CD8-positive, alpha-beta memory T cell (primary cell): ENCODE measurements around the gene GASK1A. TPM values are rescaled to one million over a fixed set of nuclear protein-coding genes. Genes with fewer than 3 reads are reported as not detected.

Experiments
- CTCF ChIA-PET: fragments of 350-600 bp; sonication (Branson Sonifier 250); formaldehyde crosslinking; loops from one replicate; lab custom pipeline; 2021; ENCODE audit warnings: antibody characterized with exemption; lab: Charles Lee
- POLR2A ChIA-PET: fragments of 350-600 bp; sonication (Branson Sonifier 250); formaldehyde crosslinking; loops from one replicate; lab custom pipeline; 2021; ENCODE audit warnings: antibody characterized with exemption; lab: Charles Lee
- DNase-seq, 5 donors: peaks; one replicate each; pipeline versions ENCODE4 v3.0.0 to v3.0.0-alpha.2; 2020 to 2022; ENCODE audit warnings: mixed read lengths in 1 of 5
- H3K27ac ChIP-seq: one replicate; pipeline ENCODE4 v1.7.0; 2013; ENCODE audit warnings: low read depth, mild to moderate bottlenecking, low read length, moderate library complexity
- H3K27me3 ChIP-seq: 2 replicates; pipeline ENCODE4 v1.7.0; 2013; ENCODE audit warnings: low read length, mild to moderate bottlenecking; ENCODE audit not compliant: insufficient read depth, poor library complexity, severe bottlenecking
- H3K36me3 ChIP-seq: 2 replicates; pipeline ENCODE4 v1.7.0; 2013; ENCODE audit warnings: mild to moderate bottlenecking, low read length, moderate library complexity; ENCODE audit not compliant: insufficient read depth
- H3K4me1 ChIP-seq: 2 replicates; pipeline ENCODE4 v1.7.0; 2013; ENCODE audit warnings: mild to moderate bottlenecking, low read length, moderate library complexity; ENCODE audit not compliant: insufficient read depth
- H3K4me3 ChIP-seq: 2 replicates; pipeline ENCODE4 v1.7.0; 2013; ENCODE audit warnings: mild to moderate bottlenecking, low read length
- H3K9me3 ChIP-seq: 2 replicates; pipeline ENCODE4 v1.7.0; 2013; ENCODE audit warnings: mild to moderate bottlenecking, low read length
- H3K27ac Mint-ChIP-seq, 8 donors: one replicate each; pipeline ENCODE4 v1.8.0; 2020 to 2021; ENCODE audit warnings: mixed read lengths in 8 of 8, mild to moderate bottlenecking in 6 of 8, inconsistent platforms in 3 of 8, moderate library complexity in 3 of 8
- H3K27me3 Mint-ChIP-seq, 2 donors: one replicate each; pipeline ENCODE4 v1.8.0; 2020 to 2021; ENCODE audit warnings: mixed read lengths in 2 of 2, mild to moderate bottlenecking in 1 of 2, moderate library complexity in 1 of 2
- H3K36me3 Mint-ChIP-seq, 3 donors: one replicate each; pipeline ENCODE4 v1.8.0; 2020 to 2021; ENCODE audit warnings: mixed read lengths in 3 of 3, inconsistent platforms in 1 of 3, mild to moderate bottlenecking in 1 of 3
- H3K4me1 Mint-ChIP-seq, 3 donors: one replicate each; pipeline ENCODE4 v1.8.0; 2020 to 2021; ENCODE audit warnings: mixed read lengths in 3 of 3, inconsistent platforms in 1 of 3, mild to moderate bottlenecking in 1 of 3
- H3K4me3 Mint-ChIP-seq, 7 donors: one replicate each; pipeline ENCODE4 v1.8.0; 2020 to 2021; ENCODE audit warnings: mixed read lengths in 7 of 7, mild to moderate bottlenecking in 6 of 7, moderate library complexity in 4 of 7, inconsistent platforms in 2 of 7
- H3K9me3 Mint-ChIP-seq, 5 donors: one replicate each; pipeline ENCODE4 v1.8.0; 2020 to 2022; ENCODE audit warnings: mixed read lengths in 5 of 5, mild to moderate bottlenecking in 3 of 5, moderate library complexity in 2 of 5, inconsistent platforms in 1 of 5
- polyA plus RNA-seq: library from polyadenylated mRNA; unstranded; fragments of 300-500 nt; fragmentation: Illumina TruSeq; gene quantifications from one replicate; pipeline ENCODE4 v1.2.3, GENCODE V29; 2021
- total RNA-seq, 2 experiments: library from RNA; stranded (reverse); gene quantifications; one replicate each; pipeline ENCODE4 v1.2.3, GENCODE V29; 2021

Gene GASK1A
- total and polyA plus RNA-seq, 3 experiments from 2014 or later: not detected

- Histone ChIP-seq H3K27ac (no peak overlapping the region), H3K9me3 (no peaks in the 10 kb centered on the region), H3K4me3 (no peak overlapping the region), H3K4me1 (no peaks in the 10 kb centered on the region), H3K36me3 (no peaks in the 10 kb centered on the region), H3K27me3 (no peaks in the 10 kb centered on the region)
- peak overlapping the region in 1 of 8 donors; percentile 4 for H3K27ac Mint-ChIP-seq
- ChIA-PET POLR2A (interaction anchor here (0.5 kb wide), 1 partner anchor 127 kb away, joined by 5 read pairs; no protein-coding TSS in a partner anchor), CTCF (interaction anchor here (1.0 kb wide), 1 partner anchor 24 kb away, joined by 3 read pairs; no protein-coding TSS in a partner anchor)
- DNase-seq: no peak
- H3K36me3 Mint-ChIP-seq: peaks cover 0 to 5% (median 0%) of the 10 kb centered on the region in 3 donors
- H3K4me3 Mint-ChIP-seq: no peak overlapping the region
- peaks cover 5 to 22% (median 7%) of the 10 kb centered on the region in 3 donors for H3K4me1 Mint-ChIP-seq
- H3K27me3 Mint-ChIP-seq: no peaks in the 10 kb centered on the region
- no peaks in the 10 kb centered on the region for H3K9me3 Mint-ChIP-seq
Observed at GRCh38 chr3:43096761-43097160, 117.7 kb downstream of the GASK1A start.

GRCh38 chr3:43097400-43098080 lies 118.4 kb downstream of the GASK1A start:
- Mint-ChIP-seq H3K4me3 (no peak overlapping the region), H3K9me3 (no peaks in the 10 kb centered on the region), H3K27ac (peak overlapping the region in 1 of 8 donors; percentile 82), H3K36me3 (peaks cover 0 to 5% (median 0%) of the 10 kb centered on the region in 3 donors), H3K4me1 (peaks cover 6 to 20% (median 7%) of the 10 kb centered on the region in 3 donors), H3K27me3 (no peaks in the 10 kb centered on the region)
- ChIA-PET CTCF (no interaction called here), POLR2A (no interaction called here)
- H3K4me3 ChIP-seq: no peak overlapping the region
- H3K27me3 ChIP-seq: no peaks in the 10 kb centered on the region
- no peaks in the 10 kb centered on the region for H3K4me1 ChIP-seq
- no peaks in the 10 kb centered on the region for H3K9me3 ChIP-seq
- H3K36me3 ChIP-seq: no peaks in the 10 kb centered on the region
- no peak for DNase-seq
- H3K27ac ChIP-seq: no peak overlapping the region

- H3K4me1 ChIP-seq: no peaks in the 10 kb centered on the region
- H3K27me3 ChIP-seq: no peaks in the 10 kb centered on the region
- peak overlapping the region in 1 of 8 donors; percentile 61 for H3K27ac Mint-ChIP-seq
- no peak overlapping the region for H3K27ac ChIP-seq
- H3K36me3 Mint-ChIP-seq: peaks cover 0 to 5% (median 0%) of the 10 kb centered on the region in 3 donors
- ChIA-PET POLR2A (no interaction called here), CTCF (interaction anchor here (0.9 kb wide), 1 partner anchor 52 kb away, joined by 3 read pairs; no protein-coding TSS in a partner anchor)
- H3K4me1 Mint-ChIP-seq: peaks cover 4 to 16% (median 8%) of the 10 kb centered on the region in 3 donors
- no peaks in the 10 kb centered on the region for H3K9me3 ChIP-seq
- H3K9me3 Mint-ChIP-seq: no peaks in the 10 kb centered on the region
- no peaks in the 10 kb centered on the region for H3K27me3 Mint-ChIP-seq
- no peak overlapping the region for H3K4me3 Mint-ChIP-seq
- H3K4me3 ChIP-seq: no peak overlapping the region
- no peak for DNase-seq
- H3K36me3 ChIP-seq: no peaks in the 10 kb centered on the region
Observed at GRCh38 chr3:43098761-43099160, 119.7 kb downstream of the GASK1A start.

GRCh38 chr3:43102773-43103480 lies 123.8 kb downstream of the GASK1A start:
- H3K9me3 Mint-ChIP-seq: no peaks in the 10 kb centered on the region
- DNase-seq: no peak
- POLR2A ChIA-PET: no interaction called here

GRCh38 chr3:43104039-43104438 lies 124.9 kb downstream of the GASK1A start:
- Mint-ChIP-seq H3K27ac (peak overlapping the region in 2 of 8 donors; percentile 42 to 87), H3K36me3 (peaks cover 0 to 2% (median 0%) of the 10 kb centered on the region in 3 donors), H3K4me1 (peaks cover 16 to 26% (median 23%) of the 10 kb centered on the region in 3 donors), H3K27me3 (no peaks in the 10 kb centered on the region), H3K9me3 (no peaks in the 10 kb centered on the region), H3K4me3 (peak overlapping the region in 5 of 7 donors; percentile 9 to 81 (median 68))
- no peak overlapping the region for H3K4me3 ChIP-seq
- no peaks in the 10 kb centered on the region for H3K27me3 ChIP-seq
- no peaks in the 10 kb centered on the region for H3K9me3 ChIP-seq
- no peaks in the 10 kb centered on the region for H3K36me3 ChIP-seq
- no peak overlapping the region for H3K27ac ChIP-seq
- CTCF ChIA-PET: interaction anchor here (1.4 to 1.7 kb wide), 2 partner anchors 142 to 223 kb away, joined by 4 to 6 read pairs; no protein-coding TSS in a partner anchor
- POLR2A ChIA-PET: no interaction called here
- DNase-seq: no peak
- H3K4me1 ChIP-seq: peaks cover 17% of the 10 kb centered on the region

More at GRCh38 chr3:43102773-43103480, 123.8 kb downstream of the GASK1A start:
- Mint-ChIP-seq H3K36me3 (peaks cover 0 to 2% (median 0%) of the 10 kb centered on the region in 3 donors), H3K27ac (peak overlapping the region in 1 of 8 donors; percentile 26), H3K27me3 (no peaks in the 10 kb centered on the region), H3K4me3 (peak overlapping the region in 3 of 7 donors; percentile 21 to 74 (median 56)), H3K4me1 (peaks cover 16 to 26% (median 23%) of the 10 kb centered on the region in 3 donors)
- Histone ChIP-seq H3K4me3 (no peak overlapping the region), H3K27ac (no peak overlapping the region), H3K36me3 (no peaks in the 10 kb centered on the region), H3K4me1 (peaks cover 17% of the 10 kb centered on the region), H3K9me3 (no peaks in the 10 kb centered on the region), H3K27me3 (no peaks in the 10 kb centered on the region)
- CTCF ChIA-PET: interaction anchor here (1.4 kb wide), 1 partner anchor 222 kb away, joined by 4 read pairs; no protein-coding TSS in a partner anchor

GRCh38 chr3:43104660-43105595 lies 125.8 kb downstream of the GASK1A start:
- ChIA-PET CTCF (interaction anchor here (1.7 kb wide), 1 partner anchor 143 kb away, joined by 6 read pairs; no protein-coding TSS in a partner anchor), POLR2A (no interaction called here)
- H3K4me3 ChIP-seq: peak overlapping the region; percentile 25
- no peaks in the 10 kb centered on the region for H3K27me3 Mint-ChIP-seq
- peak overlapping the region in 7 of 8 donors; percentile 11 to 79 (median 52) for H3K27ac Mint-ChIP-seq
- no peaks in the 10 kb centered on the region for H3K9me3 ChIP-seq
- H3K4me1 ChIP-seq: peaks cover 17% of the 10 kb centered on the region
- peaks cover 16 to 26% (median 23%) of the 10 kb centered on the region in 3 donors for H3K4me1 Mint-ChIP-seq
- H3K9me3 Mint-ChIP-seq: no peaks in the 10 kb centered on the region
- peaks cover 0 to 2% (median 0%) of the 10 kb centered on the region in 3 donors for H3K36me3 Mint-ChIP-seq
- H3K27ac ChIP-seq: no peak overlapping the region
- no peaks in the 10 kb centered on the region for H3K36me3 ChIP-seq
- H3K27me3 ChIP-seq: no peaks in the 10 kb centered on the region
- H3K4me3 Mint-ChIP-seq: peak overlapping the region; percentile 58 to 81 (median 70)
- DNase-seq: peak in 1 of 5 donors; percentile 28

- H3K36me3 ChIP-seq: no peaks in the 10 kb centered on the region
- peaks cover 16 to 23% (median 20%) of the 10 kb centered on the region in 3 donors for H3K4me1 Mint-ChIP-seq
- peaks cover 0 to 1% of the 10 kb centered on the region in 2 donors for H3K27me3 Mint-ChIP-seq
- H3K27ac Mint-ChIP-seq: peak within 1 kb of the TSS; percentile 17 to 68 (median 52)
- no peaks in the 10 kb centered on the region for H3K9me3 ChIP-seq
- peak within 1 kb of the TSS; percentile 43 for H3K4me3 ChIP-seq
- peaks cover 17% of the 10 kb centered on the region for H3K4me1 ChIP-seq
- H3K27ac ChIP-seq: peak within 1 kb of the TSS; percentile 26
- H3K27me3 ChIP-seq: no peaks in the 10 kb centered on the region
- peaks cover 0 to 4% (median 0%) of the 10 kb centered on the region in 3 donors for H3K36me3 Mint-ChIP-seq
- ChIA-PET POLR2A (no interaction called here), CTCF (no interaction called here)
- H3K9me3 Mint-ChIP-seq: no peaks in the 10 kb centered on the region
- peak within 1 kb of the TSS; percentile 77 to 91 (median 86) for H3K4me3 Mint-ChIP-seq
- peak; percentile 80 to 90 (median 84) for DNase-seq
Observed at GRCh38 chr3:43105596-43106292, 126.6 kb downstream of the GASK1A start, which contains the start of gene POMGNT2. POMGNT2 (minus strand) TSS chr3:43106079; CDS start chr3:43081431, 24,648 bp downstream.
